SK-N-SH (cell line): Measurements from ENCODE around the gene ROR2. TPM values are rescaled to one million over a fixed set of nuclear protein-coding genes. Genes with fewer than 3 reads are reported as not detected.

Source experiments
- CTCF ChIA-PET: fragments of 300-600, 350-600 bp; formaldehyde crosslinking; extraction: SDS; loops from one replicate; lab custom pipeline; 2021; lab: Yijun Ruan, JAX
- POLR2A ChIA-PET: fragments of 350-600 bp; sonication (Branson Sonifier 250); formaldehyde crosslinking; extraction: SDS; loops from one replicate; lab custom pipeline; 2020; ENCODE audit warnings: antibody characterized with exemption, inconsistent platforms; lab: Yijun Ruan, JAX
- DNase-seq: peaks from one replicate; pipeline ENCODE4 v3.0.0; 2012
- H2AFZ ChIP-seq: fragments of 200-600 bp; sonication (generic); 2 replicates; pipeline ENCODE4 v1.8.1; 2016; ENCODE audit warnings: antibody characterized with exemption, mild to moderate bottlenecking, low read depth
- H3F3A ChIP-seq: fragments of 200-600 bp; sonication (generic); replicated peaks from 2 replicates; pipeline ENCODE3; 2016; ENCODE audit warnings: antibody characterized with exemption, mild to moderate bottlenecking; ENCODE audit not compliant: insufficient read depth
- H3K27ac ChIP-seq, 2 experiments: fragments of 200-500 bp in 1 of 2; fragments of 200-600 bp in 1 of 2; sonication (Bioruptor generic) in 1 of 2; sonication (generic), shearing (Covaris generic) in 1 of 2; 2 replicates each; pipeline versions ENCODE4 v1.5.1 to v1.6.1; 2014 to 2016; ENCODE audit warnings: low read depth in 2 of 2, inconsistent platforms in 1 of 2, low read length in 1 of 2, mild to moderate bottlenecking in 1 of 2, mixed read lengths in 1 of 2
- H3K27me3 ChIP-seq: fragments of 200-600 bp; sonication (generic), shearing (Covaris generic); 2 replicates; pipeline ENCODE4 v1.6.1; 2016; ENCODE audit warnings: mixed run types; ENCODE audit not compliant: insufficient read depth
- H3K36me3 ChIP-seq, 2 experiments: fragments of 200-500 bp in 1 of 2; fragments of 200-600 bp in 1 of 2; sonication (Bioruptor generic) in 1 of 2; sonication (generic) in 1 of 2; replicated peaks in 1 of 2; 2 replicates each; pipeline versions ENCODE3 to v1.5.1; 2014 to 2016; ENCODE audit warnings: low read length in 1 of 2, mild to moderate bottlenecking in 1 of 2; ENCODE audit not compliant: insufficient read depth in 2 of 2, control insufficient read depth in 1 of 2
- H3K4me1 ChIP-seq, 2 experiments: fragments of 200-500 bp in 1 of 2; fragments of 200-600 bp in 1 of 2; sonication (Bioruptor generic) in 1 of 2; sonication (generic), shearing (Covaris generic) in 1 of 2; 2 replicates each; pipeline versions ENCODE4 v1.5.1 to v1.6.1; 2014 to 2016; ENCODE audit warnings: low read depth in 1 of 2, low read length in 1 of 2, mixed run types in 1 of 2; ENCODE audit not compliant: insufficient read depth in 2 of 2, control insufficient read depth in 1 of 2
- H3K4me2 ChIP-seq: fragments of 200-600 bp; sonication (generic), shearing (Covaris generic); 2 replicates; pipeline ENCODE4 v1.6.1; 2017; ENCODE audit warnings: mixed run types
- H3K4me3 ChIP-seq, 2 experiments: fragments of 200-500 bp in 1 of 2; fragments of 200-600 bp in 1 of 2; sonication (Bioruptor generic) in 1 of 2; sonication (generic), shearing (Covaris generic) in 1 of 2; 2 replicates each; pipeline versions ENCODE4 v1.5.1 to v1.8.1; 2014 to 2016; ENCODE audit warnings: low read depth in 2 of 2, inconsistent platforms in 1 of 2, low read length in 1 of 2, mild to moderate bottlenecking in 1 of 2, mixed read lengths in 1 of 2, moderate library complexity in 1 of 2
- H3K79me2 ChIP-seq: fragments of 200-600 bp; sonication (generic); 2 replicates; pipeline ENCODE4 v1.8.1; 2017; ENCODE audit warnings: mild to moderate bottlenecking; ENCODE audit not compliant: insufficient read depth
- H3K9ac ChIP-seq: fragments of 200-600 bp; sonication (generic); 2 replicates; pipeline ENCODE4 v1.6.1; 2017; ENCODE audit warnings: mixed run types
- H3K9me2 ChIP-seq: fragments of 200-600 bp; sonication (generic); 2 replicates; pipeline ENCODE4 v1.6.1; 2017; ENCODE audit warnings: mixed run types
- H3K9me3 ChIP-seq: fragments of 200-600 bp; sonication (generic); 2 replicates; pipeline ENCODE4 v1.6.1; 2017; ENCODE audit warnings: mixed run types, mild to moderate bottlenecking, moderate library complexity
- H4K20me1 ChIP-seq: fragments of 200-600 bp; sonication (generic); 2 replicates; pipeline ENCODE4 v1.6.1; 2017; ENCODE audit warnings: mild to moderate bottlenecking, mixed run types; ENCODE audit not compliant: insufficient read depth
- EP300 ChIP-seq, 2 experiments: IDR thresholded peaks; 2 replicates each; pipeline versions ENCODE4 v1.4.0 to v1.6.1; 2012; ENCODE audit warnings: borderline replicate concordance in 1 of 2, low read depth in 1 of 2, low read length in 1 of 2
- FOXM1 ChIP-seq: IDR thresholded peaks from 2 replicates; pipeline ENCODE4 v1.4.0; 2012; ENCODE audit warnings: low read depth, mild to moderate bottlenecking
- GATA2 ChIP-seq: sonication (generic); formaldehyde crosslinking; IDR thresholded peaks from 2 replicates; pipeline ENCODE4 v1.5.0; 2020; ENCODE audit warnings: mild to moderate bottlenecking, missing genetic modification reagents
- NFIC ChIP-seq: IDR thresholded peaks from 2 replicates; pipeline ENCODE4 v1.4.0; 2012; ENCODE audit warnings: borderline replicate concordance
- NRF1 ChIP-seq: IDR thresholded peaks from 2 replicates; pipeline ENCODE4 v1.6.1; 2012; ENCODE audit warnings: low read depth, mild to moderate bottlenecking, low read length
- POLR2AphosphoS5 ChIP-seq: IDR thresholded peaks from 2 replicates; pipeline ENCODE4 v1.6.1; 2012; ENCODE audit warnings: low read depth, low read length
- RAD21 ChIP-seq: IDR thresholded peaks from 2 replicates; pipeline ENCODE4 v1.6.1; 2012; ENCODE audit warnings: mild to moderate bottlenecking, low read length
- SIN3A ChIP-seq: IDR thresholded peaks from 2 replicates; pipeline ENCODE4 v1.6.1; 2012; ENCODE audit warnings: low read depth, mild to moderate bottlenecking, low read length, moderate library complexity, borderline replicate concordance
- SMC3 ChIP-seq: IDR thresholded peaks from 2 replicates; pipeline ENCODE4 v1.6.1; 2012; ENCODE audit warnings: low read depth, low read length, improper control_type of control experiment
- TAF1 ChIP-seq: IDR thresholded peaks from 2 replicates; pipeline ENCODE4 v1.6.1; 2012; ENCODE audit warnings: low read depth, mild to moderate bottlenecking, low read length, moderate library complexity, borderline replicate concordance
- TCF12 ChIP-seq: IDR thresholded peaks from 2 replicates; pipeline ENCODE4 v1.4.0; 2012
- TEAD4 ChIP-seq: IDR thresholded peaks from 2 replicates; pipeline ENCODE4 v1.4.0; 2012; ENCODE audit warnings: mild to moderate bottlenecking, borderline replicate concordance; ENCODE audit not compliant: insufficient read depth
- WGBS: methylation state at CpG from one replicate; pipeline ENCODE4 v1.1.6; 2017; ENCODE audit warnings: low lambda C conversion rate; 5-methylcytosine and 5-hydroxymethylcytosine counted together
- polyA plus RNA-seq, 3 experiments: library from polyadenylated mRNA; depleted of rRNA; stranded (reverse); fragments of >200 nt; gene quantifications; 2 replicates each; pipeline ENCODE4 v1.2.3, GENCODE V29; 2012
- TF ChIP-seq, protein P1 (sequence below): IDR thresholded peaks from 2 replicates; pipeline ENCODE4 v1.4.0; 2012; ENCODE audit warnings: low read depth, borderline replicate concordance
- TF ChIP-seq, protein P2 (sequence below): fragments of 200-600 bp; sonication (generic); IDR thresholded peaks from 2 replicates; pipeline ENCODE4 v1.6.1; 2017; ENCODE audit warnings: antibody characterized with exemption, mild to moderate bottlenecking, moderate library complexity
- TF ChIP-seq, protein P3 (sequence below): IDR thresholded peaks from 2 replicates; pipeline ENCODE4 v1.4.0; 2012; ENCODE audit warnings: low read depth, borderline replicate concordance
- TF ChIP-seq, protein P4 (sequence below): IDR thresholded peaks from 2 replicates; pipeline ENCODE4 v1.4.0; 2012; ENCODE audit warnings: low read depth
- TF ChIP-seq, protein P5 (sequence below): IDR thresholded peaks from 2 replicates; pipeline ENCODE4; 2012

ROR2 gene
- polyA plus RNA-seq, 1 of the 3 experiments (the other 2 are of a cell fraction): 0.43 TPM

DNA sequence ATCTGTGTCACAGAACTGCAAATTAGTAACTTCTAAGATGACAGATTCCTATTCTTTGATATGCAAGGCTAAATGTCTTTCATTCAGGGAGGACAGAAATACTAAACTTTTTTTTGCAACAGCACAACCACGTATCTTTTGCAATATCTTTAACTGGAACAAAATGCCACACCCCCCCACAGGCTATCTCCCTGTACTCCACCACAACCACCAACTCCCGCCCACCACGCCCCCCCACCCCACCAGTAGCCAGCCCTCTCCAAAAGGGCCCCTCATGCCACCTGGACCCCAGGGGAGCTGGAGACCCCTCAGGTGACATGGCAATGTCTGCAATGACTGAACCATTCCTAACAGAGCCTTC, 131.8 kb downstream of the ROR2 start:
- TF ChIP-seq, protein P1, sequence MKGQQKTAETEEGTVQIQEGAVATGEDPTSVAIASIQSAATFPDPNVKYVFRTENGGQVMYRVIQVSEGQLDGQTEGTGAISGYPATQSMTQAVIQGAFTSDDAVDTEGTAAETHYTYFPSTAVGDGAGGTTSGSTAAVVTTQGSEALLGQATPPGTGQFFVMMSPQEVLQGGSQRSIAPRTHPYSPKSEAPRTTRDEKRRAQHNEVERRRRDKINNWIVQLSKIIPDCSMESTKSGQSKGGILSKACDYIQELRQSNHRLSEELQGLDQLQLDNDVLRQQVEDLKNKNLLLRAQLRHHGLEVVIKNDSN: no peak
- TF ChIP-seq TEAD4: no peak
- TF ChIP-seq SIN3A: no peak
- TF ChIP-seq NRF1: no peak
- TF ChIP-seq POLR2AphosphoS5: no peak
- TF ChIP-seq EP300 (IDR thresholded peaks at IDR 0.05; ENCODE audit: borderline replicate concordance in 1 of 2, low read depth in 1 of 2, low read length in 1 of 2): no peak
- TF ChIP-seq, protein P2, sequence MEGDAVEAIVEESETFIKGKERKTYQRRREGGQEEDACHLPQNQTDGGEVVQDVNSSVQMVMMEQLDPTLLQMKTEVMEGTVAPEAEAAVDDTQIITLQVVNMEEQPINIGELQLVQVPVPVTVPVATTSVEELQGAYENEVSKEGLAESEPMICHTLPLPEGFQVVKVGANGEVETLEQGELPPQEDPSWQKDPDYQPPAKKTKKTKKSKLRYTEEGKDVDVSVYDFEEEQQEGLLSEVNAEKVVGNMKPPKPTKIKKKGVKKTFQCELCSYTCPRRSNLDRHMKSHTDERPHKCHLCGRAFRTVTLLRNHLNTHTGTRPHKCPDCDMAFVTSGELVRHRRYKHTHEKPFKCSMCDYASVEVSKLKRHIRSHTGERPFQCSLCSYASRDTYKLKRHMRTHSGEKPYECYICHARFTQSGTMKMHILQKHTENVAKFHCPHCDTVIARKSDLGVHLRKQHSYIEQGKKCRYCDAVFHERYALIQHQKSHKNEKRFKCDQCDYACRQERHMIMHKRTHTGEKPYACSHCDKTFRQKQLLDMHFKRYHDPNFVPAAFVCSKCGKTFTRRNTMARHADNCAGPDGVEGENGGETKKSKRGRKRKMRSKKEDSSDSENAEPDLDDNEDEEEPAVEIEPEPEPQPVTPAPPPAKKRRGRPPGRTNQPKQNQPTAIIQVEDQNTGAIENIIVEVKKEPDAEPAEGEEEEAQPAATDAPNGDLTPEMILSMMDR: no peak
- TF ChIP-seq TCF12: no peak
- TF ChIP-seq, protein P3, sequence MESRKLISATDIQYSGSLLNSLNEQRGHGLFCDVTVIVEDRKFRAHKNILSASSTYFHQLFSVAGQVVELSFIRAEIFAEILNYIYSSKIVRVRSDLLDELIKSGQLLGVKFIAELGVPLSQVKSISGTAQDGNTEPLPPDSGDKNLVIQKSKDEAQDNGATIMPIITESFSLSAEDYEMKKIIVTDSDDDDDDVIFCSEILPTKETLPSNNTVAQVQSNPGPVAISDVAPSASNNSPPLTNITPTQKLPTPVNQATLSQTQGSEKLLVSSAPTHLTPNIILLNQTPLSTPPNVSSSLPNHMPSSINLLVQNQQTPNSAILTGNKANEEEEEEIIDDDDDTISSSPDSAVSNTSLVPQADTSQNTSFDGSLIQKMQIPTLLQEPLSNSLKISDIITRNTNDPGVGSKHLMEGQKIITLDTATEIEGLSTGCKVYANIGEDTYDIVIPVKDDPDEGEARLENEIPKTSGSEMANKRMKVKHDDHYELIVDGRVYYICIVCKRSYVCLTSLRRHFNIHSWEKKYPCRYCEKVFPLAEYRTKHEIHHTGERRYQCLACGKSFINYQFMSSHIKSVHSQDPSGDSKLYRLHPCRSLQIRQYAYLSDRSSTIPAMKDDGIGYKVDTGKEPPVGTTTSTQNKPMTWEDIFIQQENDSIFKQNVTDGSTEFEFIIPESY: no peak
- TF ChIP-seq FOXM1: no peak
- TF ChIP-seq SMC3: no peak
- TF ChIP-seq GATA2 (CRISPR knock-in tag): no peak
- no peak for TF ChIP-seq RAD21
- no peak for TF ChIP-seq NFIC
- TF ChIP-seq, protein P4, sequence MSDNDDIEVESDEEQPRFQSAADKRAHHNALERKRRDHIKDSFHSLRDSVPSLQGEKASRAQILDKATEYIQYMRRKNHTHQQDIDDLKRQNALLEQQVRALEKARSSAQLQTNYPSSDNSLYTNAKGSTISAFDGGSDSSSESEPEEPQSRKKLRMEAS: no peak
- TF ChIP-seq, protein P5, sequence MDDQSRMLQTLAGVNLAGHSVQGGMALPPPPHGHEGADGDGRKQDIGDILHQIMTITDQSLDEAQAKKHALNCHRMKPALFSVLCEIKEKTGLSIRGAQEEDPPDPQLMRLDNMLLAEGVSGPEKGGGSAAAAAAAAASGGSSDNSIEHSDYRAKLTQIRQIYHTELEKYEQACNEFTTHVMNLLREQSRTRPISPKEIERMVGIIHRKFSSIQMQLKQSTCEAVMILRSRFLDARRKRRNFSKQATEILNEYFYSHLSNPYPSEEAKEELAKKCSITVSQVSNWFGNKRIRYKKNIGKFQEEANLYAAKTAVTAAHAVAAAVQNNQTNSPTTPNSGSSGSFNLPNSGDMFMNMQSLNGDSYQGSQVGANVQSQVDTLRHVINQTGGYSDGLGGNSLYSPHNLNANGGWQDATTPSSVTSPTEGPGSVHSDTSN: no peak
- no peak for TF ChIP-seq TAF1
- H3K27me3 ChIP-seq: no peaks in the 10 kb centered on the region
- no peak overlapping the region; a peak in 1 of 4 replicates for H3K27ac ChIP-seq
- H4K20me1 ChIP-seq: no peaks in the 10 kb centered on the region
- no peak overlapping the region for H3K4me2 ChIP-seq
- H3K79me2 ChIP-seq: no peaks in the 10 kb centered on the region
- 45% methylated on average over 3 of the region's 3 CpGs for WGBS
- ChIA-PET CTCF (interaction anchor here (1.7 kb wide), 1 partner anchor 132 kb away, joined by 5 read pairs; the partner anchor contains the start of gene ROR2), POLR2A (no interaction called here)
- DNase-seq: no peak
- H3K36me3 ChIP-seq: no peaks in the 10 kb centered on the region
- no peaks in the 10 kb centered on the region for H3F3A ChIP-seq
- no peak overlapping the region for H3K4me3 ChIP-seq
- peaks cover 0 to 23% of the 10 kb centered on the region in 2 experiments; a peak in 1 of 4 replicates for H3K4me1 ChIP-seq
- no peaks in the 10 kb centered on the region for H3K9me3 ChIP-seq
- no peaks in the 10 kb centered on the region for H3K9me2 ChIP-seq
- no peak overlapping the region for H3K9ac ChIP-seq
- H2AFZ ChIP-seq: no peak overlapping the region
